Measurements from ENCODE around the gene MIGA2. TPM values are rescaled to one million over a fixed set of nuclear protein-coding genes. Genes with fewer than 3 reads are reported as not detected.

Gene MIGA2
- total and polyA plus RNA-seq, 4 donors: 8.5 to 32.3 (median 25.0) TPM

DNA sequence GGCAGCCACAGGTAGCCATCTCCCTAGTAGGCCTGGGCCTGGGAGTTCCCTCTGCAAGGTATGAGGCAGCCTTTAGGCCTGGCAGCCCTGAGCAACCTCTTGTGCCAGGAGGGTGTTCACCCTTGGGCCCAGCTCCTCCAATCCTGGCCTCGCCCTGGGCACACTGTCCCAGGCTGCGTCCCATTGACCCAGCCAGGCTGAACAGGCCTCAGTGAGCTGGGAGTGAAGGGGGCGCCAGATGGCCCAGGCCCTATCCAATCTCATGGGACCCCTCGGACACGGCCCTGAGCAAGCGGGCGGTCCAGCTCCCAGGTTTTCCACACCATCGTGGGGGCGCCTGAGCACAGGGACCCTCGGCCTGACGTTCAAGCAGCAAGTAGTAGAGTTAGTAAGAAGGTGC lies 22.8 kb upstream of the MIGA2 start:
- intact Hi-C loops (cut with DNase I): no loop called here
- peaks cover 0 to 4% of the 10 kb centered on the region in 2 donors for H3K36me3 ChIP-seq (ENCODE audit: control insufficient read depth in 1 of 2, insufficient read depth in 2 of 2, low read length in 1 of 2)

DNA sequence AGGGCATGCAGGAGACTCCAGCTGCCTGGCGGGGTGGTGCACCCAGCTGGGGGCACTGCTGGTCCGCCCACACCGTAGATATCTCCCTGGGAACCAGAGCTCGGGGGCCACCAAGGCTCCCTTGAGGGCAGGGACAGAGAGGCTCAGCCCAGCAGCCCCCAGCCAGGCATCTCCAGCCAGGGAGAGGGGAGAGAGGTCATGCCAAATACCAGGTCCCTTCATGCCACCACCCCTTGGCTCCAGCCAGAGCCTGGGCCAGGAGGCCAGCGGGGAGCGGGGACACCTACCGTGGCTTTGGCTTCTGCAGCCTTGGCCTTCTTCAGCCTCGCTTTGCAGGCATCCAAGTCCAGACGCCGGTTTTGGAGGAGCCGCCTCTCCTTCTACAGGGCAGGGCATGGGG lies 22.3 kb upstream of the MIGA2 start:
- 90 to 92% methylated on average over 11 of the region's 11 CpGs for WGBS, 2 donors
- H3K27ac ChIP-seq (ENCODE audit: low read depth in 1 of 2, low read length in 2 of 2): no peak overlapping the region
- H3K27me3 ChIP-seq (ENCODE audit: control insufficient read depth in 1 of 2, insufficient read depth in 2 of 2, low read length in 1 of 2): no peaks in the 10 kb centered on the region
- H3K4me3 ChIP-seq (ENCODE audit: low read length in 2 of 2): no peak overlapping the region
- intact Hi-C loops (cut with DNase I): no loop called here
- no peaks in the 10 kb centered on the region for H3K4me1 ChIP-seq (ENCODE audit: control insufficient read depth in 1 of 2, insufficient read depth in 2 of 2, low read length in 2 of 2)
- ATAC-seq (ENCODE audit: low FRiP score) (no peak), DNase-seq (no peak)
- H3K36me3 ChIP-seq (ENCODE audit: control insufficient read depth in 1 of 2, insufficient read depth in 2 of 2, low read length in 1 of 2): peaks cover 0 to 4% of the 10 kb centered on the region in 2 donors
- no peaks in the 10 kb centered on the region for H3K9me3 ChIP-seq (ENCODE audit: control insufficient read depth, low read length)

More for the DNA sequence above, 22.8 kb upstream of the MIGA2 start:
- Histone ChIP-seq H3K9me3 (ENCODE audit: control insufficient read depth, low read length) (no peaks in the 10 kb centered on the region), H3K4me3 (ENCODE audit: low read length in 2 of 2) (no peak overlapping the region), H3K4me1 (ENCODE audit: control insufficient read depth in 1 of 2, insufficient read depth in 2 of 2, low read length in 2 of 2) (no peaks in the 10 kb centered on the region), H3K27me3 (ENCODE audit: control insufficient read depth in 1 of 2, insufficient read depth in 2 of 2, low read length in 1 of 2) (no peaks in the 10 kb centered on the region), H3K27ac (ENCODE audit: low read depth in 1 of 2, low read length in 2 of 2) (no peak overlapping the region)
- 87 to 91% methylated on average over 11 of the region's 11 CpGs for WGBS, 2 donors
- DNase-seq: no peak
- no peak for ATAC-seq (ENCODE audit: low FRiP score)

DNA sequence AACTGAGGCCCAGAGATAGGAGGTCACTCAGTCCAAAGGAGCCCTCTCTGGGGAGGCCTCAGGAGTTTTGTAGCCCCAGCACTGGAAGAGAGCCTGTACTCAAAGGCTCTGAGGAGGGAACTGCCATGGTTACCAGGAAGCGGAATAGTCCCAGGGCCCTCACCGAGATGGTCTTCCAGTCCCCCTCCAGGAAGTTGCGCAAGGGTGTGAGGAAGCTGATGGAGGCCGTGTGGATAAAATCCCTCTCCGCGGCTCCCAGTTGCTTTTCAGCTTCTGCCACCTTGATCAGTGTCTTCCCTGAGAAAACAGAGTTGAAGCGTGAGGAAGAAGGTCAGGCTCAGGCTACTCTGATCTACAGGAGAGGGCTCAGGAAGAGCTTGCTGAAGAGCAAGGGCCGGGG lies 21.8 kb upstream of the MIGA2 start:
- 92 to 93% methylated on average over 8 of the region's 8 CpGs for WGBS, 2 donors
- intact Hi-C loops (cut with DNase I): no loop called here
- H3K9me3 ChIP-seq (ENCODE audit: control insufficient read depth, low read length): no peaks in the 10 kb centered on the region
- H3K4me3 ChIP-seq (ENCODE audit: low read length in 2 of 2): no peak overlapping the region
- no peak overlapping the region for H3K27ac ChIP-seq (ENCODE audit: low read depth in 1 of 2, low read length in 2 of 2)
- ATAC-seq (ENCODE audit: low FRiP score) (no peak), DNase-seq (no peak)
- H3K27me3 ChIP-seq (ENCODE audit: control insufficient read depth in 1 of 2, insufficient read depth in 2 of 2, low read length in 1 of 2): no peaks in the 10 kb centered on the region
- H3K36me3 ChIP-seq (ENCODE audit: control insufficient read depth in 1 of 2, insufficient read depth in 2 of 2, low read length in 1 of 2): peaks cover 0 to 4% of the 10 kb centered on the region in 2 donors
- no peaks in the 10 kb centered on the region for H3K4me1 ChIP-seq (ENCODE audit: control insufficient read depth in 1 of 2, insufficient read depth in 2 of 2, low read length in 2 of 2)

DNA sequence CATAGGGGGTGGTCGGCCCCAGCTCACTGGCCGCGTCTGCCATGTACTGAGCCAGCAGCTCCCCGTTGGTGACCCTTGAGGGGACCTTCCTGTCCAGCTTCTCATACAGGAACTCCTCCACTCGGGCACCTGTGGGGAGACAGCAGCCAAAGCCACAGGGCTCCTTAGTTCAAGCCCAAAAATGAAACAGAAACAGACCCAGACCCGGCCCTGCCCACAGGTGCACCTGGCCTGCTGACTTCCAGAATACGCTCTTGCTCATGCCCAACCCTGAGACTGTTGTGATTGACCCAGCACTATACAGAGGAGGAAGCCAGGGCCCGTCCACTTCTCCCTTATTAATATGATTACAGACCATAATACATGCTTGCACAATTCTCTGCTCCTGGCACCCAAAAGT lies 15.3 kb upstream of the MIGA2 start:
- ATAC-seq (ENCODE audit: low FRiP score) (peak; percentile 47), DNase-seq (no peak)
- no peaks in the 10 kb centered on the region for H3K9me3 ChIP-seq (ENCODE audit: control insufficient read depth, low read length)
- H3K27ac ChIP-seq (ENCODE audit: low read depth in 1 of 2, low read length in 2 of 2): no peak overlapping the region
- no peaks in the 10 kb centered on the region for H3K4me1 ChIP-seq (ENCODE audit: control insufficient read depth in 1 of 2, insufficient read depth in 2 of 2, low read length in 2 of 2)
- H3K4me3 ChIP-seq (ENCODE audit: low read length in 2 of 2): no peak overlapping the region
- no peaks in the 10 kb centered on the region for H3K36me3 ChIP-seq (ENCODE audit: control insufficient read depth in 1 of 2, insufficient read depth in 2 of 2, low read length in 1 of 2)
- intact Hi-C loops (cut with DNase I): no loop called here
- H3K27me3 ChIP-seq (ENCODE audit: control insufficient read depth in 1 of 2, insufficient read depth in 2 of 2, low read length in 1 of 2): no peaks in the 10 kb centered on the region
- 81 to 84% methylated on average over 8 of the region's 8 CpGs for WGBS, 2 donors

DNA sequence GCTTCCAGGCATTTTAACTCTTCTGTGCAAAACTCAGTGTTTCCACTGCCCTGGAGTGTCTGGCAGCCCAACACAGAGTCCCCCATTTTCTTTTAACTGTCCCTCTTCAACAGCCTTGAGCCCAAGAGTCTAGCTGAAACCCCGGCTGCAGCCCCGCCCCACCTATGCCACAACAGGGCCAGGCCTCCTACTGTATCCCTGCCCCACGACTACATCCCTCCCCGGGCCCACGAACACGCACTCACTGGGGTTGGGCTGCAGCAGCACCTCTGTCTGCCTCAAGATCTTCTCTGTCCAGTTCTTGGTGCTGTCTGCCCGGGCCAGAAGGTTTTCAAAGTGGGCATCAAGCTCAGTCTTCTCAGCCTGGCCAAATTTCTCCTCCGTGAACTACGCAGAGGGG lies 14.4 kb upstream of the MIGA2 start:
- no peak overlapping the region for H3K27ac ChIP-seq (ENCODE audit: low read depth in 1 of 2, low read length in 2 of 2)
- intact Hi-C loops (cut with DNase I): no loop called here

DNA sequence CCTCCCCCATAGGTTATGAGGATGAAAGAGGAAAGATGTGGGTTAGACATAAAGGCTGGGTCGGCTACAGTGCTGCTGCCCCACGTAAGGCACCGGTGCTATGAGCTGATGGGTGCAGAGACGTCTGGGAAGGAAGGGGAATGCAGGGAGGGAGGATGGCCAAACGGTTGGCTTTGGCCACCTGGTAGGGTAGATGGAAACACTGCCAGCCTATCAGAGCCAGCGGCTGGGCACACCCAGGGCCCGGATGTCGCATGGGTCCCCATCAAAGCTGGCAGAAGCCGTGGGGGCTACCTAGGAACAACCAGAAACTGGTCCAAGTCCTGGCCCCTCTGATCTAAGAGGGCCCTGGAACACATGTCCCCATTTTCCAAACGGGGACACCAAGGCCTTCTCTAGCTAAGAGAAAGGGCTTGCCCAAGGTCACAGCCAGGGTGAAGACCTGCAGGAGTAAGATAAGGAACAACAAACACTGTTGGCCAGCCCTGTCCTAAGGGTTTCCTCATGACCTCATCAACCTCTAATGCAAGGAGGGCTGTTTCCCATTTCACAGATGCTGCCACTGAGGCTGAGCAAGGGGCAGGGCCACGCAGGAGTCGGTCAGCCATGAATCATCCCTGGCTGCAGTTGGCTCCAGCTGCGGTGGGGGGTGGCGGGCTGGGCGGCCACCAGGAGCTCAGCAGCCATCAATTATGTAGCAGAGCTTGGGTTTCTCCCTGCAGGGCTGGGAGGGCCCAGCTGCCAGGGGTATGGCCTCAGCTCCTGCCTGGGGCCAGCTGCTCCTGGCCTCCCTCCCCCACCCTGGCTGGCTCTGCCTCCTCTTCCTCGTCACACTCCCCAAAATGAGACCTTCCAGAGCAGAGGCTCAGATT lies 13.2 kb upstream of the MIGA2 start:
- H3K9me3 ChIP-seq (ENCODE audit: control insufficient read depth, low read length): no peaks in the 10 kb centered on the region
- H3K4me3 ChIP-seq (ENCODE audit: low read length in 2 of 2): no peak overlapping the region
- DNase-seq (peak; percentile 77 to 86), ATAC-seq (ENCODE audit: low FRiP score) (peak; percentile 44)
- no peaks in the 10 kb centered on the region for H3K36me3 ChIP-seq (ENCODE audit: control insufficient read depth in 1 of 2, insufficient read depth in 2 of 2, low read length in 1 of 2)
- H3K27ac ChIP-seq (ENCODE audit: low read depth in 1 of 2, low read length in 2 of 2): no peak overlapping the region
- 48 to 55% methylated on average over 16 of the region's 16 CpGs for WGBS, 2 donors
- H3K27me3 ChIP-seq (ENCODE audit: control insufficient read depth in 1 of 2, insufficient read depth in 2 of 2, low read length in 1 of 2): no peaks in the 10 kb centered on the region
- H3K4me1 ChIP-seq (ENCODE audit: control insufficient read depth in 1 of 2, insufficient read depth in 2 of 2, low read length in 2 of 2): no peaks in the 10 kb centered on the region
- intact Hi-C loops (cut with DNase I): no loop called here

More for the DNA sequence above, 14.4 kb upstream of the MIGA2 start:
- H3K36me3 ChIP-seq (ENCODE audit: control insufficient read depth in 1 of 2, insufficient read depth in 2 of 2, low read length in 1 of 2): no peaks in the 10 kb centered on the region
- H3K27me3 ChIP-seq (ENCODE audit: control insufficient read depth in 1 of 2, insufficient read depth in 2 of 2, low read length in 1 of 2): no peaks in the 10 kb centered on the region
- 47 to 66% methylated on average over 9 of the region's 9 CpGs for WGBS, 2 donors
- no peak for DNase-seq
- no peaks in the 10 kb centered on the region for H3K9me3 ChIP-seq (ENCODE audit: control insufficient read depth, low read length)
- no peak for ATAC-seq (ENCODE audit: low FRiP score)
- no peak overlapping the region for H3K4me3 ChIP-seq (ENCODE audit: low read length in 2 of 2)
- no peaks in the 10 kb centered on the region for H3K4me1 ChIP-seq (ENCODE audit: control insufficient read depth in 1 of 2, insufficient read depth in 2 of 2, low read length in 2 of 2)

DNA sequence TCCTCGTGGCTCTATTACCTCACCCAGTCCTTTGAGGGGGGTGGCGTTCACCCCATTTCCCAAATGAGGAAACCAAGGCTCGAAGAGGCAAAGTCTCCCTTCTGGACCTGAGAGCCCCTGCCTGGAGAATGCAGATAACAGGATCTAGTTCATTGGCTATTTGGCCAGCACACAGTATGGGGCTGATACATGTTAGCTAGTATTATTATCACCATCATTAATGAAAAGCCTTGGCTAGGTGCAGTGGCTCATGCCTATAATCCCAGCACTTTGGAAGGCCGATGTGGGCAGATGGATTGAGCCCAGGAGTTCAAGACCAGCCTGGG lies 12.6 kb upstream of the MIGA2 start:
- WGBS, 2 donors: 31 to 37% methylated on average over 4 of the region's 4 CpGs
- intact Hi-C loops (cut with DNase I): no loop called here

DNA sequence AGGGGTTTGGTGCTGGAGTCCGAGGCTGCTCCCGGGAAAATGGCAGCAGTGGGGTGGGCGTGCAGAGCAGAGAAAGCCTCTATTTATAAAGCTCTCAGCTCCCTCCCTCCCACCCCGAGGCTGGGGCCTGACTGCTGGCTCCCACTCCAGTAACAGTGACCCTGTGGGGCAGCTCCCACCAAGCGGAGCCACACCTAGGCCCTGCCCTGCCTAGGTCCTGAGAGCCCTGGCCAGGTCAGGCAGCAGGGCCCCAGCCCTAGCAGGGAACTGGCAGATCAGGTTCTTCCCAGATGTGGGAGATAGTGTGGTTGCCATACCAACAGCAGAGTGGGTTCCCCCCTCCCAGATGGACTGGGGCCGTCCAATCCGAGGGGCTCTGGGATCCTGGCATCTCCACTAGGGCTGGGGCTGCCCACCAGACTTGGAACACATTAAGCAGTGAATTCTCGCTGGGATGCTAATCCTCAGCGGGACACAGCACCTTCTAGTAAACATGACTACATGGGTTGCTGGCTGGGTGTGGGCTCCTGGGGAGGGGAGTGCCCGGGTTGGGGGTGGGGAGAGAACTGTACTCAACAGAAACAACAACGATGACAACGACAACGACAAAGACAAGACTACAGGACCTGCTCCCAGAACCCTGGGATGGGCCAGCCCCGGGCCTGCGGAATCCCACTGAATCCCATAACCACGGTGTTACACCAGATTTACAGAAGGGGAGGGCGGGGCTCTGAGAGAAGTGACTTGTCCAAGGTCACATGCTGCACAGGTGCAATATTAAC lies 9.8 kb upstream of the MIGA2 start:
- Histone ChIP-seq H3K36me3 (ENCODE audit: control insufficient read depth in 1 of 2, insufficient read depth in 2 of 2, low read length in 1 of 2) (no peaks in the 10 kb centered on the region), H3K4me3 (ENCODE audit: low read length in 2 of 2) (no peak overlapping the region), H3K9me3 (ENCODE audit: control insufficient read depth, low read length) (no peaks in the 10 kb centered on the region), H3K27me3 (ENCODE audit: control insufficient read depth in 1 of 2, insufficient read depth in 2 of 2, low read length in 1 of 2) (no peaks in the 10 kb centered on the region), H3K27ac (ENCODE audit: low read depth in 1 of 2, low read length in 2 of 2) (no peak overlapping the region), H3K4me1 (ENCODE audit: control insufficient read depth in 1 of 2, insufficient read depth in 2 of 2, low read length in 2 of 2) (no peaks in the 10 kb centered on the region)
- no peak for DNase-seq
- no peak for ATAC-seq (ENCODE audit: low FRiP score)
- intact Hi-C loops (cut with DNase I): no loop called here
- WGBS, 2 donors: 25 to 37% methylated on average over 17 of the region's 17 CpGs

More for the DNA sequence above, 12.6 kb upstream of the MIGA2 start:
- Histone ChIP-seq H3K36me3 (ENCODE audit: control insufficient read depth in 1 of 2, insufficient read depth in 2 of 2, low read length in 1 of 2) (no peaks in the 10 kb centered on the region), H3K27me3 (ENCODE audit: control insufficient read depth in 1 of 2, insufficient read depth in 2 of 2, low read length in 1 of 2) (no peaks in the 10 kb centered on the region), H3K9me3 (ENCODE audit: control insufficient read depth, low read length) (no peaks in the 10 kb centered on the region), H3K4me3 (ENCODE audit: low read length in 2 of 2) (no peak overlapping the region), H3K27ac (ENCODE audit: low read depth in 1 of 2, low read length in 2 of 2) (no peak overlapping the region), H3K4me1 (ENCODE audit: control insufficient read depth in 1 of 2, insufficient read depth in 2 of 2, low read length in 2 of 2) (no peaks in the 10 kb centered on the region)
- DNase-seq: no peak
- no peak for ATAC-seq (ENCODE audit: low FRiP score)
